Eye (tissue), 1 donor: ENCODE measurements around the gene ABCC6.
A peak's percentile ranks its signal among the peaks of the same experiment; 100 is the strongest.
"Not testable (repeated sequence)": the region's sequence is repeated elsewhere in the genome, so short reads cannot be mapped to it uniquely, and the experiment has no call there.

Source experiments
- DNase-seq: peaks from one replicate; pipeline ENCODE4 v3.0.0-alpha.2; 2015

The ABCC6 gene

GRCh38 chr16:16107839-16108238 is 115.5 kb downstream of the ABCC6 start:
- no peak for DNase-seq

- no peak for DNase-seq
Observed at GRCh38 chr16:16106466-16106865, 116.8 kb downstream of the ABCC6 start.

GRCh38 chr16:16105646-16106045 is 117.6 kb downstream of the ABCC6 start:
- DNase-seq = peak; percentile 55

- DNase-seq = not testable (repeated sequence)
Observed at GRCh38 chr16:16104804-16105141, 118.5 kb downstream of the ABCC6 start.

- DNase-seq = not testable (repeated sequence)
Observed at GRCh38 chr16:16104132-16104803, 119.0 kb downstream of the ABCC6 start.

- DNase-seq = no peak
Observed at GRCh38 chr16:16102738-16103137, 120.6 kb downstream of the ABCC6 start.

- DNase-seq = peak; percentile 15
Observed at GRCh38 chr16:16101585-16101984, 121.7 kb downstream of the ABCC6 start.

GRCh38 chr16:16100631-16101030 is 122.7 kb downstream of the ABCC6 start:
- no peak for DNase-seq

GRCh38 chr16:16099320-16099719 is 124.0 kb downstream of the ABCC6 start:
- DNase-seq = no peak
